Ascending aorta (tissue), 2 donors: ENCODE measurements around the gene DDX11. TPM values are rescaled to one million over a fixed set of nuclear protein-coding genes. Genes with fewer than 3 reads are reported as not detected.
"Not testable (repeated sequence)": the region's sequence is repeated elsewhere in the genome, so short reads cannot be mapped to it uniquely, and the experiment has no call there.

Experiments used
- DNase-seq, 2 donors: peaks; one replicate each; pipeline ENCODE4 v3.0.0-alpha.2; 2019; ENCODE audit warnings: low spot score in 2 of 2
- H3K27ac ChIP-seq, 2 donors: fragments of 200-600 bp; sonication (generic); one replicate each; pipeline ENCODE4 v1.5.1; 2016 to 2017; ENCODE audit warnings: mild to moderate bottlenecking in 1 of 2
- H3K27me3 ChIP-seq: fragments of 200-600 bp; sonication (generic); one replicate; pipeline ENCODE4 v1.5.1; 2017
- H3K36me3 ChIP-seq, 2 donors: fragments of 200-600 bp; sonication (generic); one replicate each; pipeline ENCODE4 v1.5.1; 2016
- H3K4me1 ChIP-seq, 2 donors: fragments of 200-600 bp; sonication (generic); one replicate each; pipeline ENCODE4 v1.5.1; 2016 to 2017; ENCODE audit warnings: mild to moderate bottlenecking in 1 of 2
- H3K4me3 ChIP-seq, 2 donors: fragments of 200-600 bp; sonication (generic); one replicate each; pipeline ENCODE4 v1.5.1; 2016 to 2017; ENCODE audit warnings: mild to moderate bottlenecking in 1 of 2
- H3K9me3 ChIP-seq, 2 donors: fragments of 200-600 bp; sonication (generic); one replicate each; pipeline ENCODE4 v1.5.1; 2016
- CTCF ChIP-seq, 3 experiments: fragments of 200-600 bp in 2 of 3; fragments of 450-650 bp in 1 of 3; sonication (generic) in 2 of 3; IDR thresholded peaks; one replicate each; pipeline ENCODE4 v1.5.1; 2016 to 2019; ENCODE audit warnings: antibody characterized with exemption in 3 of 3, mild to moderate bottlenecking in 1 of 3, moderate library complexity in 1 of 3
- intact Hi-C: fragments of 100-400 bp; cut with DNase I; formaldehyde crosslinking; loops from one replicate; pipeline ENCODE4 v1.15.1; 2023
- total RNA-seq: library from RNA; depleted of rRNA; stranded (reverse); fragments of >200 nt; gene quantifications from one replicate; pipeline ENCODE4 v1.1.0, GENCODE V29; 2016

DDX11 gene
- total RNA-seq, 1 donor from 2014 or later: 27.9 TPM

- intact Hi-C loops: no loop called here
- no peak overlapping the region for H3K27ac ChIP-seq
- H3K4me3 ChIP-seq: no peak overlapping the region
- H3K4me1 ChIP-seq: peaks cover 0 to 14% of the 10 kb centered on the region in 2 donors
- TF ChIP-seq CTCF (IDR thresholded peaks at IDR 0.05): no peak
- no peaks in the 10 kb centered on the region for H3K9me3 ChIP-seq
- H3K27me3 ChIP-seq: peaks cover 5% of the 10 kb centered on the region
- no peaks in the 10 kb centered on the region for H3K36me3 ChIP-seq
- no peak for DNase-seq
Observed at GRCh38 chr12:31122481-31122880, 48.8 kb downstream of the DDX11 start.

DNA sequence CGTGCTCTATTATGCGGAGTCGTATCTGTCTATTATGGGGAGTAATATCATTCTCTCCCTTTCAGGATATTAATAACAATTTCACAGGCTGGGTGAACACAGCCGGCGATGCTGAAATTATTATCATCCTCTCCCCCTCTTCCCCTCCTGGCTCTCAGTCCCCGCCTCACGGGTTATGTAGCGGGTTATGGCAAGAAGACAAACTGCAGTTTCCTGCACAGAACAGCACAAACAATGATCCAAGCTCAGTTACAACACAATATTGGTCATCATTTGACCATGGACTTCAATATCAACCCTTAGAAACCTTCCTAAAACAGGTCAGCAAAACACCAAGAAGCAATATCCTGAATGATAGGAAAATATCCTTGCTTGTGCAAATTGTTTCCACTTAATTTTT, 50.5 kb downstream of the DDX11 start:
- H3K36me3 ChIP-seq, H3K4me1 ChIP-seq, H3K4me3 ChIP-seq, intact Hi-C loops, H3K27me3 ChIP-seq, H3K9me3 ChIP-seq, H3K27ac ChIP-seq, DNase-seq: not testable (repeated sequence)

DNA sequence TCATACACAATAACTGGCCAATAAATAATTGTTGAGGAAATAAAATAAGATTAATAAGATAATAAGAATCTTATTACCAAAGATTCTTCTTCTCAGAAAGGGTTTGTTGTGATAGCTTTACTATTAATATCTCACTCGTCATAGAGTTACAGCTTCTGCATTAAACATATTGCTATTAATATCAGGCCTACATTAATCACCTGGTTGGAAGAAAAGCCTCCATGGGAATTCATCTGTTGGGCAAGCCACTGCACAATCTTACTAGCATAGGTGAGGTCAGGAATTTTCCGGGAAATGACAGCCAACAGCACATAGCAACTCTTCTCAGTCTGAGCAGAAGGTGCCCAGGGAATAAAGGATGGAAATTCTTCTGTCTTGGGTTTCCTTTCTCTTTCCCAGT, 51.5 kb downstream of the DDX11 start:
- H3K9me3 ChIP-seq, H3K27ac ChIP-seq, DNase-seq, H3K27me3 ChIP-seq, H3K4me1 ChIP-seq, H3K4me3 ChIP-seq, H3K36me3 ChIP-seq, intact Hi-C loops: not testable (repeated sequence)

DNA sequence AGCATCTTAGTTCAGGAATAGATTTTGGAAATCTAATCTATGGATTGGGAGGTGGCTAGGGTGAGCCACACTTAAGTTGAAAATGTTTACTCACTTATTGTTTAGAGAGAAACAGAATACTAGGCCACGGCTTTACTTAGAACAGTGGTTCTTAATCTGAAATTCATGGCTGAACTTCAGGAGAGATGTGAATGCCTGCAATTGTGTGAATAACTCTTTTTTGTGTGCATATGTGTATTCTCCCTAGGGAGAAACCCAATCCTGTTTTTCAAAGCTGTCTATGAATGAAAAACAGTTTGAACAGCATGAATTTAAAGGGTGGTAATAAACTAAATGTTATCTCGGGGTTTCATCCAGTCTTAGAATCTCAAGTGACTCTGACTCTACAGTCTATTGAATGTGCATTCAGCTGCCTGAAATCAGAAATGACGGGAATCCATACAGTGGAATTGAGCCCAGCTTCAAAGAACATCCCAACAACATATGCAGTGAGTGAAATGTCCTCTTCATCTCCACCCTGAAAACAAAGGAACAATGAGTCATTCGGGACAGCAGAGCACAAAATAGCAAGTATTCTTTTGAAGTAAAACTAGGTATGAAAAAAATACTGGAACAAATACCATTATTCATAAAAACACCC, 53.7 kb downstream of the DDX11 start:
- H3K27ac ChIP-seq, DNase-seq, H3K9me3 ChIP-seq, H3K27me3 ChIP-seq, H3K4me1 ChIP-seq, H3K36me3 ChIP-seq, intact Hi-C loops, H3K4me3 ChIP-seq: not testable (repeated sequence)

DNA sequence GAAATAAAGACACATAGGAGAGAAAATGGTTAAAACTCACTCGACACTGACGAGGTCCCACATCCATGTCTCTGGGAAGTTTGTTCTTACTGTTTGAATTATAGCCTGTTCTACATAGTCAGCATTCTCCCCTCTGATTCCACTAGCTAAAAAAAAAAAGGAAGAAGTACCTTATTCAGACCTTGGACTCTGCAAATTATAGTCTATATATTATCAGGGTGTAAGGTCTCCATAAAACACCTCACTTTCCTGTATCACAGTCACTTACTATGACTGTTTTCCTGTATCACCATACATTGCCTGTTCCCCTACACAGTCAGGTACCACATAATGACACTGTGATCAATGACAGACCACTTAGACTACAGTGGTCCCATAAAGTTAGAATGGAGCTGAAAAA, 62.9 kb downstream of the DDX11 start:
- H3K4me1 ChIP-seq, H3K4me3 ChIP-seq, intact Hi-C loops, H3K27ac ChIP-seq, H3K9me3 ChIP-seq, H3K36me3 ChIP-seq, DNase-seq, H3K27me3 ChIP-seq: not testable (repeated sequence)

DNA sequence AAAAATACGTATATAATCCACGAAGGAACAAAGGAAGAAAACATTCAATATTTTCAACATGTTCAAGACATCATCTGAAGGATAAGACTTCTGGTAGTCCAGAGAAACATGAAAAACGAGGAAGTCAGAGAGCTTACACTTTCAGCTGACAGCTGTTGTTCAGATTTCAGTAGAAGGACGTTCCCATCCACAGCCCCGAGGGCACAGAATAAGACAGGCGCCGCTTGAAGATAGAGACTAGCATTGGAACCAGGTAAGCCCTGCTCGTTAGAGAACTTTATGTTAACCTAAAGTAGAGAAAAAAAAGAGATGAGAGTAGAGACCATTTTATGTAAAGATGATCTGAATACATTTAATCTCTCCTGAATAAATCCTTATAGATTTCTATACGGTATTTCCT, 71.1 kb downstream of the DDX11 start:
- intact Hi-C loops, DNase-seq, H3K27ac ChIP-seq, H3K4me3 ChIP-seq, H3K9me3 ChIP-seq, H3K4me1 ChIP-seq, H3K36me3 ChIP-seq, H3K27me3 ChIP-seq: not testable (repeated sequence)

DNA sequence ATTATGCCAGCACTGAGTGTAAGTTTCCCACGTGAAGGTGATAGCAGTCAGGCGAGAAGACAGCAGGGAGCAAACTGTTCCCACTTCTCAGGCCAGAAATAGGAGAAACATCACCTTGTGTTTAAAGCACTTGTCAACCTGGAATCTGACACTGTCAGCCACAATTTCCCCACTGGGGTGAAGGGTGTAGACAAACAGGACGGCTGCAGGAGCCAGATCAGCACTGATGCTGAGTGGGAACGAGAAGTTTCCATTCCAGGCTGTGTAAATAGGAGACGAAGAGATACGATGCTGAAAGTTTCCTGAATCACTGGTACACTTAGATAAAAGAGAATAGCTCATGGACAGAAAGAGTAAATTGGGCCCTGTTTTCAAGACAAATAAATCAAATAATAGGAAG, 71.6 kb downstream of the DDX11 start:
- H3K27ac ChIP-seq, H3K27me3 ChIP-seq, H3K9me3 ChIP-seq, H3K4me1 ChIP-seq, DNase-seq, H3K4me3 ChIP-seq, intact Hi-C loops, H3K36me3 ChIP-seq: not testable (repeated sequence)

DNA sequence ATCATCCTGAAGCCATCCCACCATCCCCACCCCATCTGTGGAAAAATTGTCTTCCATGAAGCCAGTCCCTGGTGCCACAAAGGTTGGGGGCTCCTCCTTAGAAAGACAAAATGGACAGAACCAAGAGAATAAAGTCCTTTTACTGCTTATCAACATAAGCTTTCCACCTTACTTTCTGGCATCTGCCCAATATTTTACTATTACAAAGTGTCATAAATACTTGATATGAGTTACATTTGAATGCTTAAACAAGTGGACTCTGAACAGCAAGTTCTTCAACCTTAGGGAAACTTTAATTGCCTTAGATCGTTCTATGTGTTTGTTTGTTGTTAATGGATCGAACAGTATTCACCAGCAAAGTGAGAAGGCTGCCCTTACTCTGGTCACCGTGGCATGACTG, 73.8 kb downstream of the DDX11 start:
- intact Hi-C loops, DNase-seq, H3K27me3 ChIP-seq, H3K4me1 ChIP-seq, H3K4me3 ChIP-seq, H3K27ac ChIP-seq, H3K9me3 ChIP-seq, H3K36me3 ChIP-seq: not testable (repeated sequence)

DNA sequence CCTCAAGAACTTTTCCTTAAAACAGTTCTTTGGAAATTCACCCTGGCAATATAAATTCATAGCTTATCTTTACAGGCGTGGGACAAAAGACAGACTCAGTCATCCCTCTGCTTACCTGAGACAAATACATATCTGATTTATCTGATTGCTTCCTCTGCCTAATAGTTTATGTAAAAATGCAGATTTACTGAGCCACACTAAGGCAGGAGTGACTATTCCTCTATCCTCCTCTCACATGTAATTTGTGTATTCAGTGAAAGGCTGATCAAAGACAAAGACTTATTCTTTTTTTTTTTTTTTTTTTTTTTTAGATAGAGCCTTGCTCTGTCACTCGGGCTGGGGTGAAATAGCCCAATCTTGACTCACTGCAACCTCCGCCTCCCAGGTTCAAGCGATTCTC, 77.1 kb downstream of the DDX11 start:
- H3K36me3 ChIP-seq, DNase-seq, intact Hi-C loops, H3K27me3 ChIP-seq, H3K27ac ChIP-seq, H3K9me3 ChIP-seq, H3K4me3 ChIP-seq, H3K4me1 ChIP-seq: not testable (repeated sequence)

Other genes starting within 250 kb of the DDX11 start
- 5.2 TPM for gene TSPAN11, start 147.1 kb upstream of the DDX11 start, total RNA-seq